ENCODE measurements around the gene LRCH3. TPM values are rescaled to one million over a fixed set of nuclear protein-coding genes. Genes with fewer than 3 reads are reported as not detected.
"Not testable (repeated sequence)": the region's sequence is repeated elsewhere in the genome, so short reads cannot be mapped to it uniquely, and the experiment has no call there.

Gene LRCH3
- total and polyA plus RNA-seq, 12 donors, result 7.1 to 33.2 (median 26.3) TPM

DNA sequence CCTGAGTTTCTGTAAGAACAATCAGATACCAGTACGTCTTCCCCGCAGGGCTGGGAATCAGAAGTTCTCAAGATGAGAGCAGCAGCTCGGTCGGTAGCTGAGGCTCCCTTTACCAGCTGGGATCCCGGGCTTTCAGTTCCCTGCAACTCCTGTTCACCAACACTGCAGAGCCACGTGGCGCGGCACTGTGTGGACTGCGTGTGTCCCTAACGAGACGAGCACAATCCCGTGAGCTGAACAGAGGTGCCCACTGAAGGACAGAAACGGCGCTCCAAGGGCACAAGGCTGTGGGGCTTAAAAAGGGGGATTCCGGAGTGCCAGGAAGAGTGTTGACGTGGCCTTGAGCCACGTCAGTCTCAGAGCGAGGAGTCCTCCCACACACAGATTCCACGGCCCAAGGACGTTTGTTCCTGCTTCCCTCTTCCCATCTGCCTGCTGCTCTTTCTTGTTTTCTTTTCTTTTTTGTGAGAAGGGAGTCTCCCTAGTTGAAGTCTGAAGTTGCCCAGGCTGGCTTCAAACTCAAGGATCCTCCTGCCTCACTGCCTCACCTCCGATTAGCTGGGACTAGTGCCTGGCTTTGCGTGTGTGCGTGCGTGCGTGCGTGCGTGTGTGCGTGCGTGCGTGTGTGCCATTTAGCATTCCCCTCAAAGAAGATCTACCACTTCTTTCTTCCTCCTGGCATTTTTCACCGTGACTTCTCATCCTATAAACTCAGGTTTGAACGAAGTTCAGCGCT lies 121.9 kb downstream of the LRCH3 start:
- Histone ChIP-seq H3K27ac (peak overlapping the region in 1 of 10 donors; percentile 26), H3K4me1 (no peaks in the 10 kb centered on the region), H3K36me3 (peaks cover 0 to 16% (median 0%) of the 10 kb centered on the region in 9 donors), H3K4me3 (peak overlapping the region in 2 of 10 donors; percentile 15 to 22), H3K9me3 (no peaks in the 10 kb centered on the region), H3K27me3 (no peaks in the 10 kb centered on the region)
- TF ChIP-seq, protein P1, sequence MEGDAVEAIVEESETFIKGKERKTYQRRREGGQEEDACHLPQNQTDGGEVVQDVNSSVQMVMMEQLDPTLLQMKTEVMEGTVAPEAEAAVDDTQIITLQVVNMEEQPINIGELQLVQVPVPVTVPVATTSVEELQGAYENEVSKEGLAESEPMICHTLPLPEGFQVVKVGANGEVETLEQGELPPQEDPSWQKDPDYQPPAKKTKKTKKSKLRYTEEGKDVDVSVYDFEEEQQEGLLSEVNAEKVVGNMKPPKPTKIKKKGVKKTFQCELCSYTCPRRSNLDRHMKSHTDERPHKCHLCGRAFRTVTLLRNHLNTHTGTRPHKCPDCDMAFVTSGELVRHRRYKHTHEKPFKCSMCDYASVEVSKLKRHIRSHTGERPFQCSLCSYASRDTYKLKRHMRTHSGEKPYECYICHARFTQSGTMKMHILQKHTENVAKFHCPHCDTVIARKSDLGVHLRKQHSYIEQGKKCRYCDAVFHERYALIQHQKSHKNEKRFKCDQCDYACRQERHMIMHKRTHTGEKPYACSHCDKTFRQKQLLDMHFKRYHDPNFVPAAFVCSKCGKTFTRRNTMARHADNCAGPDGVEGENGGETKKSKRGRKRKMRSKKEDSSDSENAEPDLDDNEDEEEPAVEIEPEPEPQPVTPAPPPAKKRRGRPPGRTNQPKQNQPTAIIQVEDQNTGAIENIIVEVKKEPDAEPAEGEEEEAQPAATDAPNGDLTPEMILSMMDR (IDR thresholded peaks at IDR 0.05), result no peak
- ATAC-seq (peak in 3 of 8 donors; percentile 50 to 62 (median 58)), DNase-seq (no peak)
- 76 to 77% methylated on average over 33 of the region's 33 CpGs for WGBS, 2 donors
- intact Hi-C loops (cut with DNase I), result no loop called here

- H3K27me3 ChIP-seq, result no peaks in the 10 kb centered on the region
- 95 to 97% methylated on average over 12 of the region's 12 CpGs for WGBS, 2 donors
- intact Hi-C loops (cut with DNase I), result no loop called here
- ATAC-seq, result no peak
- no peak overlapping the region for H3K4me3 ChIP-seq
- no peaks in the 10 kb centered on the region for H3K9me3 ChIP-seq
- H3K36me3 ChIP-seq, result peaks cover 0 to 18% (median 0%) of the 10 kb centered on the region in 9 donors
- no peak for DNase-seq
- no peak overlapping the region for H3K27ac ChIP-seq
- no peaks in the 10 kb centered on the region for H3K4me1 ChIP-seq
- TF ChIP-seq, protein P1 (IDR thresholded peaks at IDR 0.05), result no peak
Measured at GRCh38 chr3:197913641-197914380, 122.8 kb downstream of the LRCH3 start.

GRCh38 chr3:197921429-197922275 lies 130.6 kb downstream of the LRCH3 start:
- H3K4me3 ChIP-seq; H3K4me1 ChIP-seq; DNase-seq; ATAC-seq; H3K27ac ChIP-seq; H3K9me3 ChIP-seq; H3K27me3 ChIP-seq; intact Hi-C loops (cut with DNase I): not testable (repeated sequence)
- H3K36me3 ChIP-seq, result peaks cover 0 to 41% (median 0%) of the 10 kb centered on the region in 9 donors
- 86% methylated on average over 20 to 22 of the region's 24 CpGs for WGBS, 2 donors

DNA sequence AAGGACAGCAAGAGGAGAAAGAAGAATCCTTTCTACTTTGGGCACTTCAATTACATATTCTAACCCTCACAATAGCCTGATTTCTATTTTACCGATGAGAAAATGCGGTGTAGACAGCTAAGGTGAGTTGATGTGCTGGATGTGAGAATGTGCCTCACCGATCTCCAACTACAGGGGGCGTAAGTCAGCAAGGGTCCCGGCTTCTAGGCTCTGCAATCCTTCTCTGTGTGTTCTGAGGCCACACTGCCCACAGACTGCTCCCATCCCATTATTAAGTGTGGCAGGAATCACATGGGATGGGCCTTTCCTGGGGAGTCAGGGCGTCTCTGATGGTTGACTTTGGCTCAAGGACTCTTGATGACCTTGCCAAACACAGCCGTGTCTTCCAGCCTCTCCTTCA lies 135.4 kb downstream of the LRCH3 start:
- ATAC-seq, result no peak
- DNase-seq, result no peak
- no peak overlapping the region for H3K4me3 ChIP-seq
- no peaks in the 10 kb centered on the region for H3K9me3 ChIP-seq
- WGBS, 2 donors, result 68 to 69% methylated on average over 7 of the region's 7 CpGs
- no peaks in the 10 kb centered on the region for H3K4me1 ChIP-seq
- intact Hi-C loops (cut with DNase I), result no loop called here
- TF ChIP-seq, protein P1 (IDR thresholded peaks at IDR 0.05), result no peak
- H3K27me3 ChIP-seq, result no peaks in the 10 kb centered on the region
- H3K36me3 ChIP-seq, result peaks cover 0 to 71% (median 0%) of the 10 kb centered on the region in 9 donors
- H3K27ac ChIP-seq, result no peak overlapping the region

GRCh38 chr3:197927578-197927977 lies 136.5 kb downstream of the LRCH3 start:
- H3K4me1 ChIP-seq; H3K27ac ChIP-seq; H3K27me3 ChIP-seq; DNase-seq; intact Hi-C loops (cut with DNase I); ATAC-seq; H3K9me3 ChIP-seq; H3K4me3 ChIP-seq: not testable (repeated sequence)
- peaks cover 0 to 65% (median 3%) of the 10 kb centered on the region in 9 donors for H3K36me3 ChIP-seq
- WGBS, 2 donors, result 88% methylated on average over 3 of the region's 3 CpGs

Data from heart right ventricle (tissue), 16 donors.